GM12878 (cell line): ENCODE measurements around the gene SLC25A45. TPM values are rescaled to one million over a fixed set of nuclear protein-coding genes. Genes with fewer than 3 reads are reported as not detected.

Experiments used
- ATAC-seq: fragments of 200-7000 bp; cut with Tn5 transposase; 3 replicates; pipeline ENCODE4 v1.9.1; 2020; ENCODE audit warnings: mild to moderate bottlenecking, moderate library complexity
- BruUV-seq: library from RNA; stranded (reverse); fragments of 400-500 nt; replicated peaks from 2 replicates; lab custom pipeline; 2021; lab: Mats Ljungman, UMichigan
- CTCF ChIA-PET: fragments of 300-600 bp; sonication (Branson Sonifier 250); formaldehyde crosslinking; extraction: SDS; loops from one replicate; lab custom pipeline; 2021; ENCODE audit warnings: inconsistent platforms; lab: Yijun Ruan, JAX
- POLR2A ChIA-PET: fragments of 350-600 bp; formaldehyde crosslinking; extraction: SDS; loops from one replicate; lab custom pipeline; 2021; ENCODE audit warnings: inconsistent platforms; lab: Charles Lee
- RAD21 ChIA-PET: fragments of 300-600 bp; sonication (Branson Sonifier 250); formaldehyde crosslinking; loops from one replicate; lab custom pipeline; 2023; ENCODE audit warnings: antibody characterized with exemption; ENCODE audit not compliant: unreplicated experiment; lab: Charles Lee
- SMC1A ChIA-PET: fragments of 300-600 bp; sonication (Branson Sonifier 250); formaldehyde crosslinking; loops from one replicate; lab custom pipeline; 2023; ENCODE audit not compliant: unreplicated experiment, uncharacterized antibody; lab: Charles Lee
- DNase-seq: peaks from one replicate; pipeline ENCODE4 v3.0.0-alpha.2; 2011; ENCODE audit warnings: low read depth, low spot score
- FAIRE-seq: peaks from 3 replicates; lab custom pipeline; 2011; peaks lifted over from hg19 to GRCh38; lab: Jason Lieb, UNC
- H2AFZ ChIP-seq: 2 replicates; pipeline ENCODE4 v1.6.0; 2011; ENCODE audit warnings: low read depth, low read length, control low read depth; ENCODE audit not compliant: control insufficient read depth
- H3K27ac ChIP-seq: 2 replicates; pipeline ENCODE4 v1.5.1; 2011; ENCODE audit warnings: control low read depth; ENCODE audit not compliant: control insufficient read depth, insufficient read depth
- H3K27me3 ChIP-seq, 2 experiments: replicated peaks in 1 of 2; 2 replicates each; pipeline versions ENCODE4 v1.6.0 to v1.6.1; 2011; ENCODE audit warnings: low read length in 1 of 2; ENCODE audit not compliant: control insufficient read depth in 2 of 2, insufficient read depth in 2 of 2
- H3K36me3 ChIP-seq, 2 experiments: 2 replicates each; pipeline ENCODE4 v1.5.1; 2011; ENCODE audit warnings: low read length in 1 of 2; ENCODE audit not compliant: control insufficient read depth in 2 of 2, insufficient read depth in 2 of 2
- H3K4me1 ChIP-seq: 2 replicates; pipeline ENCODE4 v1.6.1; 2011; ENCODE audit warnings: mild to moderate bottlenecking, low read length, moderate library complexity, mixed read lengths; ENCODE audit not compliant: control insufficient read depth, insufficient read depth
- H3K4me2 ChIP-seq: 2 replicates; pipeline ENCODE4 v1.6.0; 2011; ENCODE audit warnings: control low read depth; ENCODE audit not compliant: control insufficient read depth, insufficient read depth
- H3K4me3 ChIP-seq: fragments of 200-600 bp; sonication (generic); 2 replicates; pipeline ENCODE4 v1.5.1; 2016
- H3K79me2 ChIP-seq: 2 replicates; pipeline ENCODE4 v1.6.0; 2011; ENCODE audit warnings: low read length; ENCODE audit not compliant: control insufficient read depth, insufficient read depth
- H3K9ac ChIP-seq: 2 replicates; pipeline ENCODE4 v1.8.0; 2011; ENCODE audit warnings: low read length, control low read depth, mixed read lengths; ENCODE audit not compliant: control insufficient read depth, insufficient read depth
- H3K9me3 ChIP-seq: replicated peaks from 3 replicates; pipeline ENCODE4 v1.5.1; 2011; ENCODE audit warnings: mild to moderate bottlenecking, low read length; ENCODE audit not compliant: control insufficient read depth, insufficient read depth
- H4K20me1 ChIP-seq: 2 replicates; pipeline ENCODE4 v1.6.0; 2011; ENCODE audit not compliant: control insufficient read depth, insufficient read depth
- E4F1 ChIP-seq: fragments of 450-650 bp; IDR thresholded peaks from 2 replicates; pipeline ENCODE4 v1.6.1; 2018; ENCODE audit warnings: borderline replicate concordance, mild to moderate bottlenecking; ENCODE audit not compliant: partially characterized antibody
- IKZF2 ChIP-seq, 2 experiments: fragments of 450-650 bp; IDR thresholded peaks; 2 replicates each; pipeline ENCODE4 v1.6.1; 2017; ENCODE audit warnings: mild to moderate bottlenecking in 2 of 2, moderate library complexity in 2 of 2
- JUNB ChIP-seq: IDR thresholded peaks from 2 replicates; pipeline ENCODE4 v1.6.1; 2016; ENCODE audit warnings: antibody characterized with exemption, mild to moderate bottlenecking
- JUND ChIP-seq: IDR thresholded peaks from 2 replicates; pipeline ENCODE4 v1.6.1; 2012; ENCODE audit warnings: low read depth, mild to moderate bottlenecking, low read length, improper control_type of control experiment, moderate library complexity
- KLF5 ChIP-seq: fragments of 450-650 bp; IDR thresholded peaks from 2 replicates; pipeline ENCODE4 v1.6.1; 2014; ENCODE audit warnings: mild to moderate bottlenecking; ENCODE audit not compliant: partially characterized antibody
- MAX ChIP-seq: IDR thresholded peaks from 2 replicates; pipeline ENCODE4 v1.6.1; 2012; ENCODE audit warnings: low read depth, low read length, improper control_type of control experiment
- MLLT1 ChIP-seq: fragments of 450-650 bp; IDR thresholded peaks from 2 replicates; pipeline ENCODE4 v1.6.1; 2016; ENCODE audit warnings: mild to moderate bottlenecking
- NBN ChIP-seq: fragments of 450-650 bp; IDR thresholded peaks from 2 replicates; pipeline ENCODE4 v1.6.1; 2016
- PAX8 ChIP-seq: fragments of 450-650 bp; IDR thresholded peaks from 2 replicates; pipeline ENCODE4 v1.6.1; 2017; ENCODE audit warnings: mild to moderate bottlenecking, moderate library complexity
- WGBS: methylation state at CpG from one replicate; pipeline ENCODE4 v1.1.6; 2016; ENCODE audit warnings: low lambda C conversion rate; ENCODE audit not compliant: insufficient replicate concordance, insufficient coverage; ENCODE audit errors: missing lambda C conversion rate; 5-methylcytosine and 5-hydroxymethylcytosine counted together
- in situ Hi-C: fragments of 300-500 bp; cut with MboI; formaldehyde crosslinking; loops from 9 replicates; pipeline ENCODE4 v1.14.3; 2018; ENCODE audit warnings: mixed read lengths
- intact Hi-C: fragments of 100-400 bp; cut with micrococcal nuclease; formaldehyde crosslinking; loops from one replicate; pipeline ENCODE4 v1.14.2; 2022; ENCODE audit not compliant: unreplicated experiment
- polyA plus RNA-seq, 11 experiments: library from polyadenylated mRNA; depleted of rRNA in 4 of 11; unstranded in 6 of 11; stranded (reverse) in 5 of 11; fragments of >200 nt; fragmentation: Nextera tagmentation in 4 of 11; fragmentation: Illumina TruSeq in 1 of 11; extraction: Ambion mirVana in 4 of 11; extraction: Trizol in 1 of 11; gene quantifications; 1 replicate in 1 of 11; 2 replicates in 10 of 11; pipeline versions ENCODE4 v1.2.1 to v1.2.3, GENCODE V29; 2011 to 2016; ENCODE audit warnings: inconsistent platforms in 2 of 11, missing spikeins in 2 of 11, low read depth in 1 of 11
- total RNA-seq, 4 experiments: library from RNA; depleted of rRNA in 3 of 4; stranded (reverse); fragments of >200 nt in 3 of 4; fragmentation: Illumina TruSeq in 1 of 4; extraction: Trizol in 1 of 4; gene quantifications; 2 replicates each; pipeline versions ENCODE4 v1.2.1 to v1.2.3, GENCODE V29; 2013 to 2021
- TF ChIP-seq, protein P1 (sequence below): fragments of 450-650 bp; IDR thresholded peaks from 2 replicates; pipeline ENCODE4 v1.6.1; 2017; ENCODE audit warnings: mild to moderate bottlenecking, moderate library complexity
- TF ChIP-seq, protein P2 (sequence below): fragments of 450-650 bp; conservative IDR thresholded peaks from 2 replicates; pipeline ENCODE4 v1.6.1; 2017; ENCODE audit warnings: mild to moderate bottlenecking, moderate library complexity

SLC25A45 gene
- total and polyA plus RNA-seq, 10 of the 15 experiments (the other 5 are each of a cell fraction or from before 2014, with no cell fraction given) = 4.1 to 35.2 (median 20.3) TPM

- Histone ChIP-seq H3K4me3 (peak overlapping the region; percentile 79), H3K9me3 (no peaks in the 10 kb centered on the region), H2AFZ (no peak overlapping the region), H3K27me3 (no peaks in the 10 kb centered on the region), H3K4me1 (peaks cover 51% of the 10 kb centered on the region), H3K27ac (peak overlapping the region; percentile 100), H4K20me1 (no peaks in the 10 kb centered on the region), H3K36me3 (peaks cover 4 to 6% of the 10 kb centered on the region in 2 experiments; a peak in 2 of 4 replicates), H3K9ac (peak overlapping the region; percentile 99), H3K4me2 (peak overlapping the region; percentile 100), H3K79me2 (peaks cover 68% of the 10 kb centered on the region)
- ChIA-PET CTCF (interaction anchor here (0.6 to 15.3 kb wide), 13 partner anchors 15 to 90 kb away, joined by 3 to 362 read pairs (median 25); partner anchors contain the start of genes FRMD8, MALAT1 and SLC25A45), SMC1A (interaction anchor here (1.2 to 12.7 kb wide), 15 partner anchors 8 to 156 kb away, joined by 3 to 232 read pairs (median 20); partner anchors contain the start of genes FRMD8, MALAT1, POLA2 and SLC25A45), RAD21 (interaction anchor here (0.8 to 15.3 kb wide), 17 partner anchors 10 to 107 kb away, joined by 3 to 282 read pairs (median 7); partner anchors contain the start of genes FRMD8, MALAT1, SCYL1 and SLC25A45), POLR2A (interaction anchor here (0.6 to 13.6 kb wide), 19 partner anchors 9 to 156 kb away, joined by 3 to 323 read pairs (median 9); partner anchors contain the start of genes FRMD8, MALAT1 and POLA2)
- in situ Hi-C loops = loop anchor here (5.0 kb wide), 1 partner anchor 89 kb away; no protein-coding TSS in a partner anchor
- ATAC-seq (peak; percentile 0; the same call in 2 of the 3 replicates), FAIRE-seq (no peak), DNase-seq (no peak)
- WGBS = 0% methylated on average over 18 of the region's 19 CpGs
- no TSS peak for BruUV-seq
- intact Hi-C loops = loop anchor here (2.0 to 5.0 kb wide), 5 partner anchors 13 to 154 kb away; partner anchors contain the start of genes FAM89B, SLC25A45 and ZNRD2
- TF ChIP-seq JUNB (no peak), E4F1 (no peak), JUND (no peak), IKZF2 (IDR thresholded peaks at IDR 0.05) (peak; percentile 18 to 32; a peak in 1 of 4 replicates), NBN (0 out of 2 replicates have a peak, but pooled peaks have one; percentile 11), MLLT1 (peak; percentile 57), PAX8 (no peak), KLF5 (no peak), MAX (no peak)
- TF ChIP-seq, protein P1, sequence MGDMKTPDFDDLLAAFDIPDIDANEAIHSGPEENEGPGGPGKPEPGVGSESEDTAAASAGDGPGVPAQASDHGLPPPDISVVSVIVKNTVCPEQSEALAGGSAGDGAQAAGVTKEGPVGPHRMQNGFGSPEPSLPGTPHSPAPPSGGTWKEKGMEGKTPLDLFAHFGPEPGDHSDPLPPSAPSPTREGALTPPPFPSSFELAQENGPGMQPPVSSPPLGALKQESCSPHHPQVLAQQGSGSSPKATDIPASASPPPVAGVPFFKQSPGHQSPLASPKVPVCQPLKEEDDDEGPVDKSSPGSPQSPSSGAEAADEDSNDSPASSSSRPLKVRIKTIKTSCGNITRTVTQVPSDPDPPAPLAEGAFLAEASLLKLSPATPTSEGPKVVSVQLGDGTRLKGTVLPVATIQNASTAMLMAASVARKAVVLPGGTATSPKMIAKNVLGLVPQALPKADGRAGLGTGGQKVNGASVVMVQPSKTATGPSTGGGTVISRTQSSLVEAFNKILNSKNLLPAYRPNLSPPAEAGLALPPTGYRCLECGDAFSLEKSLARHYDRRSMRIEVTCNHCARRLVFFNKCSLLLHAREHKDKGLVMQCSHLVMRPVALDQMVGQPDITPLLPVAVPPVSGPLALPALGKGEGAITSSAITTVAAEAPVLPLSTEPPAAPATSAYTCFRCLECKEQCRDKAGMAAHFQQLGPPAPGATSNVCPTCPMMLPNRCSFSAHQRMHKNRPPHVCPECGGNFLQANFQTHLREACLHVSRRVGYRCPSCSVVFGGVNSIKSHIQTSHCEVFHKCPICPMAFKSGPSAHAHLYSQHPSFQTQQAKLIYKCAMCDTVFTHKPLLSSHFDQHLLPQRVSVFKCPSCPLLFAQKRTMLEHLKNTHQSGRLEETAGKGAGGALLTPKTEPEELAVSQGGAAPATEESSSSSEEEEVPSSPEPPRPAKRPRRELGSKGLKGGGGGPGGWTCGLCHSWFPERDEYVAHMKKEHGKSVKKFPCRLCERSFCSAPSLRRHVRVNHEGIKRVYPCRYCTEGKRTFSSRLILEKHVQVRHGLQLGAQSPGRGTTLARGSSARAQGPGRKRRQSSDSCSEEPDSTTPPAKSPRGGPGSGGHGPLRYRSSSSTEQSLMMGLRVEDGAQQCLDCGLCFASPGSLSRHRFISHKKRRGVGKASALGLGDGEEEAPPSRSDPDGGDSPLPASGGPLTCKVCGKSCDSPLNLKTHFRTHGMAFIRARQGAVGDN = peak; percentile 21; the same call in 1 of the 2 replicates
- TF ChIP-seq, protein P2, sequence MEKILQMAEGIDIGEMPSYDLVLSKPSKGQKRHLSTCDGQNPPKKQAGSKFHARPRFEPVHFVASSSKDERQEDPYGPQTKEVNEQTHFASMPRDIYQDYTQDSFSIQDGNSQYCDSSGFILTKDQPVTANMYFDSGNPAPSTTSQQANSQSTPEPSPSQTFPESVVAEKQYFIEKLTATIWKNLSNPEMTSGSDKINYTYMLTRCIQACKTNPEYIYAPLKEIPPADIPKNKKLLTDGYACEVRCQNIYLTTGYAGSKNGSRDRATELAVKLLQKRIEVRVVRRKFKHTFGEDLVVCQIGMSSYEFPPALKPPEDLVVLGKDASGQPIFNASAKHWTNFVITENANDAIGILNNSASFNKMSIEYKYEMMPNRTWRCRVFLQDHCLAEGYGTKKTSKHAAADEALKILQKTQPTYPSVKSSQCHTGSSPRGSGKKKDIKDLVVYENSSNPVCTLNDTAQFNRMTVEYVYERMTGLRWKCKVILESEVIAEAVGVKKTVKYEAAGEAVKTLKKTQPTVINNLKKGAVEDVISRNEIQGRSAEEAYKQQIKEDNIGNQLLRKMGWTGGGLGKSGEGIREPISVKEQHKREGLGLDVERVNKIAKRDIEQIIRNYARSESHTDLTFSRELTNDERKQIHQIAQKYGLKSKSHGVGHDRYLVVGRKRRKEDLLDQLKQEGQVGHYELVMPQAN = peak; percentile 27; the same call in 1 of the 2 replicates
Measured at GRCh38 chr11:65417702-65418430, 35.4 kb upstream of the SLC25A45 start.
